Measurements from ENCODE around the gene CBFB.

- TF ChIP-seq CTCF (IDR thresholded peaks at IDR 0.05; ENCODE audit: low read depth, low read length) (no peak), EZH2phosphoT487 (IDR thresholded peaks at IDR 0.05; ENCODE audit: low read depth) (no peak)
These were observed 23.4 kb downstream of the CBFB start for GRCh38 chr16:67052399-67052798.

All from OCI-LY3 (cell line).